Measurements from ENCODE around the gene TMEM174.

Gene TMEM174

GRCh38 chr5:73136055-73136562, 36.9 kb upstream of the TMEM174 start:
- Histone ChIP-seq H3K27ac (ENCODE audit: insufficient read depth, low read depth, low read length, poor library complexity, severe bottlenecking) (no peak overlapping the region), H3K4me1 (ENCODE audit: control insufficient read depth, insufficient read depth, low read length) (peaks cover 11% of the 10 kb centered on the region), H3K9me3 (ENCODE audit: control insufficient read depth, low read length) (no peaks in the 10 kb centered on the region), H3K27me3 (ENCODE audit: control insufficient read depth, insufficient read depth, low read length, poor library complexity, severe bottlenecking) (no peaks in the 10 kb centered on the region), H3K36me3 (ENCODE audit: control insufficient read depth, insufficient read depth, low read length) (no peaks in the 10 kb centered on the region), H3K4me3 (ENCODE audit: insufficient read depth, low read depth, low read length) (no peak overlapping the region)
- 66% methylated on average over 15 of the region's 15 CpGs for WGBS, 2 experiments

- no peak overlapping the region for H3K4me3 ChIP-seq (ENCODE audit: insufficient read depth, low read depth, low read length)
- H3K27ac ChIP-seq (ENCODE audit: insufficient read depth, low read depth, low read length, poor library complexity, severe bottlenecking) = no peak overlapping the region
- no peaks in the 10 kb centered on the region for H3K9me3 ChIP-seq (ENCODE audit: control insufficient read depth, low read length)
- no peaks in the 10 kb centered on the region for H3K36me3 ChIP-seq (ENCODE audit: control insufficient read depth, insufficient read depth, low read length)
- H3K4me1 ChIP-seq (ENCODE audit: control insufficient read depth, insufficient read depth, low read length) = peaks cover 11% of the 10 kb centered on the region
- WGBS, 2 experiments = 87 to 91% methylated on average over 10 of the region's 10 CpGs
- no peaks in the 10 kb centered on the region for H3K27me3 ChIP-seq (ENCODE audit: control insufficient read depth, insufficient read depth, low read length, poor library complexity, severe bottlenecking)
Measured at GRCh38 chr5:73137563-73138530, 35.1 kb upstream of the TMEM174 start.

GRCh38 chr5:73139485-73139884, 33.5 kb upstream of the TMEM174 start:
- Histone ChIP-seq H3K4me1 (ENCODE audit: control insufficient read depth, insufficient read depth, low read length) (peaks cover 11% of the 10 kb centered on the region), H3K27ac (ENCODE audit: insufficient read depth, low read depth, low read length, poor library complexity, severe bottlenecking) (no peak overlapping the region), H3K36me3 (ENCODE audit: control insufficient read depth, insufficient read depth, low read length) (no peaks in the 10 kb centered on the region), H3K9me3 (ENCODE audit: control insufficient read depth, low read length) (no peaks in the 10 kb centered on the region), H3K27me3 (ENCODE audit: control insufficient read depth, insufficient read depth, low read length, poor library complexity, severe bottlenecking) (no peaks in the 10 kb centered on the region), H3K4me3 (ENCODE audit: insufficient read depth, low read depth, low read length) (no peak overlapping the region)
- 94 to 97% methylated on average over 2 of the region's 3 CpGs for WGBS, 2 experiments

GRCh38 chr5:73140801-73141200, 32.2 kb upstream of the TMEM174 start:
- Histone ChIP-seq H3K27me3 (ENCODE audit: control insufficient read depth, insufficient read depth, low read length, poor library complexity, severe bottlenecking) (no peaks in the 10 kb centered on the region), H3K9me3 (ENCODE audit: control insufficient read depth, low read length) (no peaks in the 10 kb centered on the region), H3K4me3 (ENCODE audit: insufficient read depth, low read depth, low read length) (no peak overlapping the region), H3K36me3 (ENCODE audit: control insufficient read depth, insufficient read depth, low read length) (no peaks in the 10 kb centered on the region), H3K27ac (ENCODE audit: insufficient read depth, low read depth, low read length, poor library complexity, severe bottlenecking) (no peak overlapping the region), H3K4me1 (ENCODE audit: control insufficient read depth, insufficient read depth, low read length) (peaks cover 10% of the 10 kb centered on the region)
- 87 to 98% methylated on average over 1 of the region's 1 CpG for WGBS, 2 experiments

GRCh38 chr5:73142035-73142434, 31.0 kb upstream of the TMEM174 start:
- Histone ChIP-seq H3K9me3 (ENCODE audit: control insufficient read depth, low read length) (no peaks in the 10 kb centered on the region), H3K4me3 (ENCODE audit: insufficient read depth, low read depth, low read length) (no peak overlapping the region), H3K27me3 (ENCODE audit: control insufficient read depth, insufficient read depth, low read length, poor library complexity, severe bottlenecking) (no peaks in the 10 kb centered on the region), H3K36me3 (ENCODE audit: control insufficient read depth, insufficient read depth, low read length) (no peaks in the 10 kb centered on the region), H3K27ac (ENCODE audit: insufficient read depth, low read depth, low read length, poor library complexity, severe bottlenecking) (no peak overlapping the region), H3K4me1 (ENCODE audit: control insufficient read depth, insufficient read depth, low read length) (no peaks in the 10 kb centered on the region)
- 82 to 83% methylated on average over 6 to 8 of the region's 8 CpGs for WGBS, 2 experiments

- Histone ChIP-seq H3K9me3 (ENCODE audit: control insufficient read depth, low read length) (no peaks in the 10 kb centered on the region), H3K36me3 (ENCODE audit: control insufficient read depth, insufficient read depth, low read length) (no peaks in the 10 kb centered on the region), H3K27ac (ENCODE audit: insufficient read depth, low read depth, low read length, poor library complexity, severe bottlenecking) (no peak overlapping the region), H3K4me3 (ENCODE audit: insufficient read depth, low read depth, low read length) (no peak overlapping the region), H3K27me3 (ENCODE audit: control insufficient read depth, insufficient read depth, low read length, poor library complexity, severe bottlenecking) (no peaks in the 10 kb centered on the region), H3K4me1 (ENCODE audit: control insufficient read depth, insufficient read depth, low read length) (no peaks in the 10 kb centered on the region)
- 91 to 96% methylated on average over 6 of the region's 6 CpGs for WGBS, 2 experiments
Measured at GRCh38 chr5:73143716-73144115, 29.3 kb upstream of the TMEM174 start.

GRCh38 chr5:73149540-73149939, 23.5 kb upstream of the TMEM174 start:
- no peaks in the 10 kb centered on the region for H3K4me1 ChIP-seq (ENCODE audit: control insufficient read depth, insufficient read depth, low read length)
- H3K27ac ChIP-seq (ENCODE audit: insufficient read depth, low read depth, low read length, poor library complexity, severe bottlenecking) = no peak overlapping the region
- no peak overlapping the region for H3K4me3 ChIP-seq (ENCODE audit: insufficient read depth, low read depth, low read length)
- no peaks in the 10 kb centered on the region for H3K9me3 ChIP-seq (ENCODE audit: control insufficient read depth, low read length)
- WGBS, 2 experiments = 30 to 31% methylated on average over 3 of the region's 3 CpGs
- H3K36me3 ChIP-seq (ENCODE audit: control insufficient read depth, insufficient read depth, low read length) = no peaks in the 10 kb centered on the region
- H3K27me3 ChIP-seq (ENCODE audit: control insufficient read depth, insufficient read depth, low read length, poor library complexity, severe bottlenecking) = no peaks in the 10 kb centered on the region

GRCh38 chr5:73150876-73151275, 22.1 kb upstream of the TMEM174 start:
- Histone ChIP-seq H3K4me1 (ENCODE audit: control insufficient read depth, insufficient read depth, low read length) (peaks cover 7% of the 10 kb centered on the region), H3K36me3 (ENCODE audit: control insufficient read depth, insufficient read depth, low read length) (no peaks in the 10 kb centered on the region), H3K9me3 (ENCODE audit: control insufficient read depth, low read length) (no peaks in the 10 kb centered on the region), H3K27ac (ENCODE audit: insufficient read depth, low read depth, low read length, poor library complexity, severe bottlenecking) (no peak overlapping the region), H3K27me3 (ENCODE audit: control insufficient read depth, insufficient read depth, low read length, poor library complexity, severe bottlenecking) (no peaks in the 10 kb centered on the region), H3K4me3 (ENCODE audit: insufficient read depth, low read depth, low read length) (no peak overlapping the region)
- 77 to 80% methylated on average over 7 of the region's 7 CpGs for WGBS, 2 experiments

GRCh38 chr5:73151766-73152410, 21.1 kb upstream of the TMEM174 start:
- Histone ChIP-seq H3K27me3 (ENCODE audit: control insufficient read depth, insufficient read depth, low read length, poor library complexity, severe bottlenecking) (no peaks in the 10 kb centered on the region), H3K36me3 (ENCODE audit: control insufficient read depth, insufficient read depth, low read length) (no peaks in the 10 kb centered on the region), H3K9me3 (ENCODE audit: control insufficient read depth, low read length) (no peaks in the 10 kb centered on the region), H3K4me3 (ENCODE audit: insufficient read depth, low read depth, low read length) (no peak overlapping the region), H3K27ac (ENCODE audit: insufficient read depth, low read depth, low read length, poor library complexity, severe bottlenecking) (no peak overlapping the region), H3K4me1 (ENCODE audit: control insufficient read depth, insufficient read depth, low read length) (peaks cover 8% of the 10 kb centered on the region)
- WGBS, 2 experiments = 68 to 69% methylated on average over 5 of the region's 5 CpGs

Data from ectodermal cell (in vitro differentiated cells).